SJSA1 (cell line): ENCODE data around the gene FNDC1. TPM values are rescaled to one million over a fixed set of nuclear protein-coding genes. Genes with fewer than 3 reads are reported as not detected.
"Not testable (repeated sequence)": the region's sequence is repeated elsewhere in the genome, so short reads cannot be mapped to it uniquely, and the experiment has no call there.

ENCODE experiments used
- DNase-seq, 2 experiments: peaks; one replicate each; pipeline ENCODE4 v3.0.0-alpha.2; 2015 to 2020; ENCODE audit warnings: low spot score in 2 of 2, low read depth in 1 of 2
- H3K27ac ChIP-seq: fragments of 250-450 bp; sonication (Bioruptor Pico); 2 replicates; pipeline ENCODE4 v1.5.1; 2020; ENCODE audit warnings: mild to moderate bottlenecking, moderate library complexity
- H3K27me3 ChIP-seq: fragments of 250-450 bp; sonication (Bioruptor Pico); replicated peaks from 2 replicates; pipeline ENCODE4 v1.5.1; 2020; ENCODE audit warnings: mild to moderate bottlenecking, moderate library complexity
- H3K36me3 ChIP-seq: fragments of 250-450 bp; sonication (Bioruptor Pico); 2 replicates; pipeline ENCODE4 v1.5.1; 2020; ENCODE audit warnings: mild to moderate bottlenecking
- H3K4me1 ChIP-seq: fragments of 250-450 bp; sonication (Bioruptor Pico); replicated peaks from 2 replicates; pipeline ENCODE4 v1.6.1; 2021; ENCODE audit warnings: mild to moderate bottlenecking
- H3K4me3 ChIP-seq: fragments of 250-450 bp; sonication (Bioruptor Pico); 2 replicates; pipeline ENCODE4 v1.5.1; 2020; ENCODE audit warnings: mild to moderate bottlenecking
- H3K9me3 ChIP-seq: fragments of 250-450 bp; sonication (Bioruptor Pico); replicated peaks from 2 replicates; pipeline ENCODE4 v1.5.1; 2020; ENCODE audit warnings: mild to moderate bottlenecking
- total RNA-seq: library from RNA; depleted of rRNA; stranded (reverse); fragments of >200 nt; shearing (Covaris generic); gene quantifications from 2 replicates; pipeline ENCODE4 v1.2.3, GENCODE V29; 2014; rRNA removed

FNDC1 gene
- 4.9 and 5.7 TPM in 2 replicates for total RNA-seq

DNA sequence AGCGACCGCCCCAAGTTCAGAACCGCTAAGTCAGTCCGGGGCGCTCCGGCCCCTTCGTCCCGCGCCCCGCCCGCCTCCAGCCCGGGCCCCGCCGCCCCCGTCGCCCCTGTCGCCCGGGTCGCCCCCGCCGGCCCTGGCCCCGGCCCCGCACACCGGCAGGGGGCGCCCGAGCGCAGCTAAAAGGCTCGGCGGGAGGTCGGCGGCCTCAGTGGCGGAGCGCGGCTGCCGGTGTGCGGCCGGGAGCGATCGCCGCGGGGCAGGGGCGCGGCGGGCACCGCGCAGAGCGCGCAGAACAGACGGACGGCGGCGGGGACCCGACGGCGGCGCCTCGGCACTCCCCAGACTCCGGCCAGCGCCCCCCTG is at the start of gene FNDC1:
FNDC1 (plus strand) TSS at position 208 of the 363 bp plus-strand sequence. CDS start 197 bp downstream, outside the sequence.
- Histone ChIP-seq H3K27me3 (no peaks in the 10 kb centered on the region), H3K4me1 (peaks cover 49% of the 10 kb centered on the region), H3K36me3 (no peaks in the 10 kb centered on the region), H3K27ac (peak within 1 kb of the TSS; percentile 23; the same call in 1 of the 2 replicates), H3K9me3 (no peaks in the 10 kb centered on the region), H3K4me3 (peak within 1 kb of the TSS; percentile 65)
- DNase-seq = peak in 1 of 2 experiments; percentile 66

DNA sequence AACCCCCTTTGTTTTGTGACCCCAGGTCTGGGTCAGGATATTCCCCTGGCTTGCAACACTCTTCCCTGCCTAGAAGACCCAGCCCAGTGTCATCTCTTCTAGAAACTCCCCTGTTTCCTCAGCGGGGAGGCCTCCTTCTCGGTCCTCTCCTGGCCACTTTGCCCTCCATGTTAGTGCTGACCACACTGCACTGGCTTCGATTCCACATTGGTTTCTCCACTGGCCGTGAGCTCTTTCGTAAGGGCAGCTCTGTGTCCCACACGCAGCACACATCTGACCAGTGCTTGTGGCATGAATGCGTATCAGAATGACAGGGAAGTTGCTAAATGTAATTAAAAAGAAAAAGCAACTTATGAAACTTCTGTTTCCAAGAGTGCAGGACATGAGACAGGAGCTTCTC is 49.4 kb upstream of the FNDC1 start:
- Histone ChIP-seq H3K27ac (no peak overlapping the region), H3K4me1 (no peaks in the 10 kb centered on the region), H3K4me3 (no peak overlapping the region), H3K36me3 (no peaks in the 10 kb centered on the region), H3K9me3 (no peaks in the 10 kb centered on the region), H3K27me3 (no peaks in the 10 kb centered on the region; the same call in 1 of the 2 replicates)
- DNase-seq = no peak

DNA sequence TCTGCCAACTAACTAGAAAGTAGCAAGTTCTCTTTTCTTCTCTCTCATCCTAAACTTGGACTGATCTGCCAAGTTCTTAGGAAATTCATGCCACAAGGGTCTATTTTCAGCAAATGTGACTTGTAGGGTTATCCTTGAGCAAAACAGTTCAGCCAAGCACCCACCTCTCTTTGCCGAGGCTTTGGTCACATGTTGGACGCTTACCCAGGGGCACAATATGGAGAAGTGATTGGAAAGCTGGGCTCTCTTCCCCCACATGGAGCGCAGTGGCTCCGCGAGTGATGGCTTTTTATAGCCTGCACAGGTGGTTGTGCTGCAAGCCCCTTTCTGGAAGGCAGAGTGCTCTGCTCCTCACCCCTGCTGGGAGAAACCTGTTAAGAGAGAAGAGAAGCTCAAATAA is 47.7 kb upstream of the FNDC1 start:
- Histone ChIP-seq H3K36me3 (no peaks in the 10 kb centered on the region), H3K4me1 (0 out of 2 replicates have a peak, but pooled peaks cover 4% of the 10 kb centered on the region), H3K27ac (no peak overlapping the region)

DNA sequence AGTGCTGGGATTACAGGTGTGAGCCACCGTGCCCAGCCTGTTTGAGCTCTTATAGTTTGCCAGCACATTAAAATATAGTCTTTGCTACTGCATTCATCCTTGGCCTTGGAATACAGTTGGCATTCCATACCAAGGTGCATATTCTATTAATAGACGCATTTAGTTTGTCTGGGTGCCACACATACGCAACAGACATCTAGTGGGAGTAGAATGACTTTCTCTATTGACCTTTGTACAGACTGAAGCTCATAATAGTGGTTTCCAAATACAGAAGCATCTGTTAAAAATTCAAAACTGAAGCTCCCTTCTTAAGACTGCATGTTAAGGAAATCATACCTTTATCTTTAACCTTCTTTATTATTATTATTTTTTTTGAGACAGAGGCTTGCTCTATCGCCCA is 46.7 kb upstream of the FNDC1 start:
- DNase-seq = no peak
- H3K9me3 ChIP-seq = no peaks in the 10 kb centered on the region
- no peak overlapping the region for H3K4me3 ChIP-seq
- no peak overlapping the region for H3K27ac ChIP-seq
- no peaks in the 10 kb centered on the region; the same call in 1 of the 2 replicates for H3K27me3 ChIP-seq
- H3K36me3 ChIP-seq = no peaks in the 10 kb centered on the region
- H3K4me1 ChIP-seq = 0 out of 2 replicates have a peak, but pooled peaks cover 4% of the 10 kb centered on the region

More for the DNA sequence above, 47.7 kb upstream of the FNDC1 start:
- H3K9me3 ChIP-seq = no peaks in the 10 kb centered on the region
- H3K4me3 ChIP-seq = no peak overlapping the region
- H3K27me3 ChIP-seq = no peaks in the 10 kb centered on the region; the same call in 1 of the 2 replicates
- DNase-seq = no peak

DNA sequence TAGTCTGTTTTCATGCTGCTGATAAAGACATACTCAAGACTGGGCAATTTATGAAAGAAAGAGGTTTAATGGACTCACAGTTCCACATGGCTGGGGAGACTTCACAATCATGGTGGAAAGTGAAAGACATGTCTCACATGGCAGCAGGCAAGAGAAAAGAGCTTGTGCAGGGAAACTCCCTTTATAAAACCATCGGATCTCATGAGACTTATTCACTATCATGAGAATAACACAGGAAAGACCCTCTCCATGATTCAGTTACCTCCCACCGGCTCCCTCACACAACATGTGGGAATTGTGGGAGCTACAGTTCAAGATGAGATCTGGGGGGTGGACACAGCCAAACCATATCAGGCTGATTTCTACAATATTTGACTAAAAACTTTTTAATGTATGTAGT is 45.4 kb upstream of the FNDC1 start:
- not testable (repeated sequence) for H3K36me3 ChIP-seq

DNA sequence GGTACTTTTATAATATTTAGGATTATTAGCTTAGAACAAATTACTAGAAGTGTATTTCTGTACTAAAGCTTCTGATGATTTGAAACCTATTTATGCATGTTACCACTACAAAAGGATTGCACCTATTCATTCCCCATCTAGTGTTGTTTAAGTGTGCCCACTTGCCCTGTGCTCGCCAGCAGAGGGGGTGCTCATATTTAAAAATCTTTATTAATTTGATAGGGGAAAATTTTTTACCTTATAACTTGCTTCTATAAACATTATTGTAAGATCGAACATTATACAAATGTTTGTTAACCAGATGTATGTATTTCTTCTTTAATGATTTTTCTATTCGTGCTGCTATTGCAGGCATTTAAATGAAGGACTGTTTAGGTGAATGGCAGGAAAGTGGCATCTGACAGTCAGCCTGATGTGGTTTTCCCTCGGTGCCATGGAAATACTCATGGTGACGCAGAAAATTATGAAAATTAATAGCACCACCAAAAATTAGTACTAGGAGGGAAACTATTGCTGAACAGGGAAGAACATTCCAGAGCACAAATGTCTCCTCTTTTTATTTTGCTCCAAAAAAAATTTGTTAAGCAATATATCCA is 44.1 kb upstream of the FNDC1 start:
- no peak overlapping the region for H3K27ac ChIP-seq
- no peaks in the 10 kb centered on the region for H3K9me3 ChIP-seq
- H3K36me3 ChIP-seq = no peaks in the 10 kb centered on the region
- H3K27me3 ChIP-seq = no peaks in the 10 kb centered on the region; the same call in 1 of the 2 replicates
- H3K4me3 ChIP-seq = no peak overlapping the region
- peaks cover 5% of the 10 kb centered on the region for H3K4me1 ChIP-seq
- no peak for DNase-seq

More for the DNA sequence above, 45.4 kb upstream of the FNDC1 start:
- not testable (repeated sequence) for H3K27ac ChIP-seq, H3K4me3 ChIP-seq, H3K9me3 ChIP-seq, H3K4me1 ChIP-seq, DNase-seq, H3K27me3 ChIP-seq

DNA sequence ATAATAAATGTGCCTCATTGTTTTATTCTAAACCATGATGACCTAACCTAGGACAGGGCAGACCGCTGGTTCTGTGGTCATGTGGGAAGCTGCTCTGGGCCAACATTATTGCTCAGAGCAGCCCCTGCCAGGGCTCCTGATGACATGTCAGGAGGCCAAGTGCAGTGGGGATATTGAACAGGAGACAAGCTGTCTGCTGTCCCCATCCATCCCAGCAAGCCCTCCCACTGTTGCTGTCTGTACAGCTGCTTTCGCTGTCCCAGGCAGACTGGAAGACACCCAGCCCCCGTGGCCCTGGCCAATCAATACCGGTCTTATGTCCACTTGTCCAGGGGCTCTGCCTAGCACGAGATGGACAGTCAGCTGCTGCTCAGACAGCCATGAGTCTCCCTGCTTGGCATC is 43.2 kb upstream of the FNDC1 start:
- no peaks in the 10 kb centered on the region for H3K36me3 ChIP-seq
- H3K27me3 ChIP-seq = no peaks in the 10 kb centered on the region; the same call in 1 of the 2 replicates
- H3K9me3 ChIP-seq = no peaks in the 10 kb centered on the region
- H3K4me3 ChIP-seq = no peak overlapping the region
- no peak for DNase-seq
- no peak overlapping the region for H3K27ac ChIP-seq
- H3K4me1 ChIP-seq = peaks cover 13% of the 10 kb centered on the region

DNA sequence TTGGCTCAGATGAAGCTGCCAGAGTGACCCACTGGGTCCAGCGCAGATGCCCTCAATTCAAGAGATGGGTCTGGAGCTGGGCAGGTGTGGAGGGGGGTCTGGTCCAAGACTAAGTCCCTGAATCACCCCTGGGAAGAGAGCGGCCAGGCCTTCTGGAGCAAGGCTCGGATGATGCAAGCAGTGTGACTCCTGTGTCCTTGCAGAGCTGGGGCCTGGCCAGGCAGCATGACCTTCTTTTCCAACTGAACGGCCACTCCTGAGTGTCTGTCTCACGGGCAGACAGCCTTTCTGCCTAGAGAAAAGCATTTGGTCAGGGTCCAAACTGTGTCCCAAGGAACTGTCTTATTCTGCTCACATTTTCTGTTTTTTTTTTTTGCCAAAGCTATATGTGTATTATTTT is 42.6 kb upstream of the FNDC1 start:
- H3K4me1 ChIP-seq = peaks cover 20% of the 10 kb centered on the region
- no peaks in the 10 kb centered on the region; the same call in 1 of the 2 replicates for H3K27me3 ChIP-seq
- H3K9me3 ChIP-seq = no peaks in the 10 kb centered on the region
- no peak overlapping the region for H3K27ac ChIP-seq
- H3K4me3 ChIP-seq = no peak overlapping the region
- no peaks in the 10 kb centered on the region for H3K36me3 ChIP-seq
- DNase-seq = no peak

DNA sequence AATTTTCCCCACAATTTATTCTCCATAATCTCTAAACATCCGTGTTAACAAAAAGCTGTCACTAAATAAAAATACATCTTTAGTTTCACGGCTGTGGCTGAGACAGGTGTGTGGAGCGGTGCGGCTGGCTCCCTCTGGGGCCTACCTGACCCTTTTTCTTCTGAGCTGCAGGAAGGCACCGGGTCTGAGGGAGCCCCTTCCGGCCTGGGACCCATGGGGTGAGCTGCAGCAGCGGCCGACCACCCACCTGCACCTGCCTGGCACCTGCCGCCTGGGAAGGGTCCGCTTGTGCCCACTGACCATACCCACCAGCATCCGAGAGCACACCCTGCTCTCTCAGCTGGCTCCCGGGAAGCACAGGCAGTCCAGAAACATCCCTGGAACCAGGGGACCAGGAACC is 41.5 kb upstream of the FNDC1 start:
- Histone ChIP-seq H3K9me3 (no peaks in the 10 kb centered on the region), H3K27ac (no peak overlapping the region), H3K27me3 (no peaks in the 10 kb centered on the region; the same call in 1 of the 2 replicates), H3K4me1 (peaks cover 31% of the 10 kb centered on the region), H3K4me3 (no peak overlapping the region), H3K36me3 (no peaks in the 10 kb centered on the region)
- no peak for DNase-seq

DNA sequence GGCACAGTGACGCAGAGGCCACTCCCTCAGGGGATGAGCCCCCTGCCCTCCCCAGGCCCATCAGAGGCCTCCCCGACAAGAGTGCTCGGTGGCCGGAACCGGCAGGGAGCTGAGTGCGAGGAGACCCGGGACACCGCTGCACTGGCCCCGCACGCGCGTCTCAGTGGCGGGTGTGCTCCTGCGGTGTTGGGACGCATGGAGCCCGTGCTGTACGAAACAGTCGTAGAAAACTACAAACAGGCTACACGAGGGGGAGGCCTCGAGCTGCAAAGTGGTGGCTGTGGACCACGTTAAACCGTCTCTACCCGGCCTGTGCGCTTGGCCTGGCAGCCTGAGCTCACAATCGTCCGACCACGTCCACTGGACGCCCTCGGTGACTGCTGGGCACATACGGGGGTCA is 40.2 kb upstream of the FNDC1 start:
- no peaks in the 10 kb centered on the region for H3K9me3 ChIP-seq
- H3K4me3 ChIP-seq = no peak overlapping the region
- no peak for DNase-seq
- no peaks in the 10 kb centered on the region for H3K36me3 ChIP-seq
- H3K27ac ChIP-seq = no peak overlapping the region
- peaks cover 37% of the 10 kb centered on the region for H3K4me1 ChIP-seq
- no peaks in the 10 kb centered on the region; the same call in 1 of the 2 replicates for H3K27me3 ChIP-seq

DNA sequence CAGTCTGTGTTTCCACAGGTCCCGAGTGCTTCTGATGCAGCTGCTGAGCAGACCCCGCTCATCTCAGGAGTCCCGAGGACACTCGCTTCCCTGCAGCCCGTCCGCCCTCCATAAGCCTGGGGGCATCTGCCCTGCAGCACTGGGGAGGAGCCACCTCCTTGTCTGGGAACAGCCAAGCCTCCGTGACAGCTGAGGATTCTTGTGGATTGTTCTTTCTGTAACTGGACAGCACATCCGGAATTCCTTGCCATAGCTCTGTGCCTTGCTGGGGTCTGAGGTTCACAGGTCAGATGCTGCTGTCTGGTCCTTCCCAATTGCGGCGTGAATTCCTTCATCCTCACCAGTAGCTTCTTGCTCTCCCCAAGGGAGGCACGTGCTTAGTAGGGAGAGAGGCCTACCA is 38.4 kb upstream of the FNDC1 start:
- no peak overlapping the region for H3K4me3 ChIP-seq
- H3K27ac ChIP-seq = no peak overlapping the region
- H3K9me3 ChIP-seq = no peaks in the 10 kb centered on the region
- no peak for DNase-seq
- peaks cover 37% of the 10 kb centered on the region for H3K4me1 ChIP-seq
- no peaks in the 10 kb centered on the region for H3K27me3 ChIP-seq
- H3K36me3 ChIP-seq = no peaks in the 10 kb centered on the region

DNA sequence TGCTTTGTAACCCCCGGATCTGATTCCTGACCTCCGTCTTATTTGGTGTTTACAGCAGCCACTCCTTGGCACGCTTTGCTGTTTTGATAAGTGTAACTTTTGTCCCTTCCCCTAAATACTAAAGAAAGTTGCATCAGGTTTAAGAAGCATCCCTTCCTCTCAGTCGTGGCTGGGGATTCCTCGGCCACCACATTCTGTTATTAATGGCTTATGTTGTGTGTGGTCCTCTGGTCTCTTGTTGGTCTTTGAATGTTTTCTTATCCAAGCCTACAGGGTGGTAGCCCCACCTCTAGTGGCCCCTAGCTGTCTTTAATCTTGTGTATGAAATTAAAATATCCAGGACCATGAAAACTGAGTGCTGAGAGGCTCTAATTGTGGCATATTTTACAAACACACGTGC is 37.5 kb upstream of the FNDC1 start:
- Histone ChIP-seq H3K27me3 (no peaks in the 10 kb centered on the region), H3K9me3 (no peaks in the 10 kb centered on the region), H3K4me1 (peaks cover 33% of the 10 kb centered on the region), H3K36me3 (no peaks in the 10 kb centered on the region), H3K4me3 (no peak overlapping the region), H3K27ac (peak overlapping the region; percentile 12; the same call in 1 of the 2 replicates)
- peak; percentile 61 to 84 for DNase-seq

DNA sequence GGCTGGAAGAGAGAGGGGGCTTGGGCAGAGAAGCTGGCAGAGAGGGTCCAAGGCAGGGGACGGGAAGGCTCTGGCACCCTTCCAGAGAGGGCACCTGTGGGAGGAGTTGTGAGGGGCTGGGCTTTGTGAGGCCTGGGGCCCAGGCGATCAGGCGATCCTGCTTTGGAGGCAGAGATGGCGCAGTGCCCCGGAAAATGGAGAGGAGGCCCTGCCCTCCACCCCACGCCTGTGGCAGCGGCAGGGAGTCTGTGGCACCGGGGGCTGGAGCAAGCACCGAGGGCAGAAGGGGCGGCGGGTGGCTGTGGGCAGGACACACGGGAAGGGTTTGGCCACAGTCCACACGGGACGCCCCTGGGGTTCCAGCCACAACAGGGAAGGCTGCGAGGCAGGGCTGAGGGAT is 36.5 kb upstream of the FNDC1 start:
- no peaks in the 10 kb centered on the region for H3K36me3 ChIP-seq
- peaks cover 33% of the 10 kb centered on the region for H3K4me1 ChIP-seq
- no peaks in the 10 kb centered on the region for H3K27me3 ChIP-seq
- DNase-seq = no peak
- H3K9me3 ChIP-seq = no peaks in the 10 kb centered on the region
- no peak overlapping the region; the same call in 1 of the 2 replicates for H3K27ac ChIP-seq
- no peak overlapping the region for H3K4me3 ChIP-seq

DNA sequence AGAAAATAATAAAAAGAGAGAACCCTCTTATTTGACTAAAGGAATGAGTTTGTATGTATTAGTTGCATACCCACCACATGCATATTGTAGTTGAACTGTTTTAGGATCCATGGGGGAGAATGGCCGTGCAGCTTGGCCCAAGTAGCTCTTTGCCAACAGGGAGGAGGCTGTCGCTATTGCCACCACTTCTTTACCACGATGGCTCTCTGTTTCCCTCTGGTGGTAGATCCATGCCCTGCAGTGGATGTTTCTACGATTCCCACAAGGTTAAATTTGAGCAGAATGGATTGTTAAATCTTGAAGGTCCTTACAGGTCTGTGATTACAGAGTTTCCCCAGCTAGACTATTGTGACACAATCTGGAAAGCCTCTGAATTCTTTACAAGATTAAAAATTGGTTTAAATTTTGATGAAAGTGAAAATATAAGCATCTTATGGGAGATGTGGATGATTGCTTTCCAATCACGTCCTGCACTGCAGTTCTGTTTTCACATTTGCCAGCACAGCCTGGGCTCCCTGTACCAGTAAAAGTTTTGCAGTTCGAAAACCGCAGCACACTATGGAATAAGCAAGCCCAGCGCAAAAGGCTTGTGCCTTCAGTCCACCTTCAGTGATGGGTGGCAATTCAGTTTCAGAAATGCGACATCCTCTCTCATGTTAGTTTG is 34.4 kb upstream of the FNDC1 start:
- no peak overlapping the region for H3K27ac ChIP-seq
- H3K9me3 ChIP-seq = no peaks in the 10 kb centered on the region
- peaks cover 33% of the 10 kb centered on the region for H3K4me1 ChIP-seq
- no peak overlapping the region for H3K4me3 ChIP-seq
- peaks cover 8% of the 10 kb centered on the region for H3K27me3 ChIP-seq
- H3K36me3 ChIP-seq = no peaks in the 10 kb centered on the region
- peak; percentile 56 to 65 for DNase-seq
